ENCODE data around the gene GTF2IRD1.
"Not testable (repeated sequence)": the region's sequence is repeated elsewhere in the genome, so short reads cannot be mapped to it uniquely, and the experiment has no call there.

The GTF2IRD1 gene

GRCh38 chr7:74470504-74470903, 16.8 kb downstream of the GTF2IRD1 start:
- DNase-seq (ENCODE audit: low read depth, low spot score) = no peak

DNA sequence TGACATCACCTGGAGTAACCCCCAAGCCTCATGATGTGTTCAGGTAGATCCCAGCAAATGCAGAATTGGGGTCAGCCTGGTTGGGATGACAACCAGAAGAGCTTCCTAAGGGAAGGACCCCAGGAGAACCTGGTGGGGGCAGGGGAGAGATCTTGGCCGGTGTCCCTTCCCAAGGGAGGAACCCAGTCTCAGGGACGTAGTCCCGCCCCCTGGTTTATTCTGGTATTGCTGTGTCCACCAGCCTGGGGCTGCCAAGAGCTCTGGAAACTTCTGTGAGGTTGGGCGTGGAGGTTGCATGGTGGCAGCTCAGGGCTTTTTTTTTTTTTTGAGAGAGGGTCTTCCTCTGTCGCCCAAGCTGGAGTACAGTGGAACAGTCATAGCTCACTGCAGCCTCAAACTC, 19.4 kb downstream of the GTF2IRD1 start:
- no peak for DNase-seq (ENCODE audit: low read depth, low spot score)

GRCh38 chr7:74474271-74474865, 20.7 kb downstream of the GTF2IRD1 start:
- DNase-seq (ENCODE audit: low read depth, low spot score) = no peak

- no peak for DNase-seq (ENCODE audit: low read depth, low spot score)
Observed at GRCh38 chr7:74475243-74475986, 21.7 kb downstream of the GTF2IRD1 start.

- DNase-seq (ENCODE audit: low read depth, low spot score) = no peak
Observed at GRCh38 chr7:74475987-74476350, 22.3 kb downstream of the GTF2IRD1 start.

DNA sequence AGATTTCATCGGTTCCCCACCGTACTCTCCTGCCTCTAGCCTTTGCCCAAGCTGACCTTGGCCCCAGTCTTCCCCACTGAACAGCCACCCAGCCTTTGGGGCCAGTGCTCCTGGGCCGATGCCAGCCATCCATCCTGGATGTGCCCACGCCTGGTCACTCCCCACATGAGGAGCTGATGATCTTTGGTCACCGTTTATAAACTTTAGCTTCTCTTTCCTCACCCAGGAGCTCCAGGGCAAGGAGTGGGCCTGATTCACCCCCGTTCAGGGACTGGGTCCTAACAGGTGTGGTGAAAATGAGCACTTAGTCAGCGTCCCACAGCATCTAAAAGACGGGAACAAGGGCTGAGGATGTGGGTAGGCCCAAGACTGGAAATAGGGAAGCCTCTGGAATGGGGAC, 22.9 kb downstream of the GTF2IRD1 start:
- no peak for DNase-seq (ENCODE audit: low read depth, low spot score)

DNA sequence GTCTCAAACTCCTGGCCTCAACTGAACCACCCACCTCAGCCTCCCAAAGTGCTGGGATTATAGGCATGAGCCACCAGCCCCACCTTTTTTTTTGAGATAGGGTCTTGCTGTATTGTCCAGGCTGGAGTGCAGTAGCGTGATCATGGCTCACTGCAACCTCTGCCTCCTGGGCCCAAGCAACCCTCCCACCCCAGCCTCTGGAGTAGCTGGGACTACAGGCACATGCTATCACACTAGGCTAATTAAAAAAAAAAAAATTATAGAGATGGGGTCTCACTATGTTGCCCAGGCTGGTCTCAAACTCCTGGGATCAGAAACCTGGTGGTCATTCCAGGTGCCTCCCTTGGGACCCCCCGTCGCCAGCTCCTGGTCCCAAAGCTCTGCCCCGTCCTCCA, 25.0 kb downstream of the GTF2IRD1 start:
- no peak for DNase-seq (ENCODE audit: low read depth, low spot score)

- no peak for DNase-seq (ENCODE audit: low read depth, low spot score)
Observed at GRCh38 chr7:74479066-74479781, 25.5 kb downstream of the GTF2IRD1 start.

DNA sequence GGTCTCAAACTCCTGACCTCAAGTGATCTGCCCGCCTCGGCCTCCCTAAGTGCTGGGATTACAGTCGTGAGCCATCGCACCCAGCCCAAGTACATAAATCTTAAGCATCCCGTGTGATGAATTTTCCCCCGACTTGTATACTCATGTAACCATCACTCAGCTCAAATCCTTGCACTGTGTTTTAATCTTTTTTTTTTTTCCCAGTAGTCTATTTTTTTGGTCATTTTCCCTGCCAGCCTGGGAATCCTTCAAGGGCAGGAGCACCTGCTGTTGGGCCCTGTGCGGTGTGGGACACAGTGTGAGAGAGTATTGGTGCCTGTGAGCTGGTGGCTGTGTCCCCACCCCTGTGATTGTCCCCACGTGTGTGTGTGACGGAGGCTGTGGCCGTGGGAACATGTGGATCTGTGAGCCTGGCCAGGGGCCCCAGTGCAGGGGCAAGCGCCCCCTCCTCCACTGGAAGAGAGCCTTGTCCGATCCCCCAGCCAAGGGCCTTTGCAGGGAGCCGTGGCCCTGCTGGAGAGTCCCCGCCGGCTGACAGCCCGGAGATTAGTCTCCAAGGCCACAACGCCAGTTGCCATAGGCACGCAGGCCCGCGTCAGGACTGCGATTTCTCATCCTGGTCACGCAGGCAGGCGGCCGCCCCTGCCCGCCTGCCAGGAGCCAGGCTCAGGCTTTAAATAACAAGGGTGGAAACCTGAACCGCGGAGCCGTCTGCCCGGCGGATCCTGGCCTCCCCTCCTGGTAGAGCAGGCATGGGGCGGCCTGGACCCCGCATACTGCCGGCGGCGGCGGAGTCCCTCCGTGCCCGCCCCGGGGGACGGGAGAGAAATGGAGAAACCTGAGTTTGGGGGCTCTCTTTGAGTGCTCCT, 26.5 kb downstream of the GTF2IRD1 start:
- DNase-seq (ENCODE audit: low read depth, low spot score) = peak; percentile 46

DNA sequence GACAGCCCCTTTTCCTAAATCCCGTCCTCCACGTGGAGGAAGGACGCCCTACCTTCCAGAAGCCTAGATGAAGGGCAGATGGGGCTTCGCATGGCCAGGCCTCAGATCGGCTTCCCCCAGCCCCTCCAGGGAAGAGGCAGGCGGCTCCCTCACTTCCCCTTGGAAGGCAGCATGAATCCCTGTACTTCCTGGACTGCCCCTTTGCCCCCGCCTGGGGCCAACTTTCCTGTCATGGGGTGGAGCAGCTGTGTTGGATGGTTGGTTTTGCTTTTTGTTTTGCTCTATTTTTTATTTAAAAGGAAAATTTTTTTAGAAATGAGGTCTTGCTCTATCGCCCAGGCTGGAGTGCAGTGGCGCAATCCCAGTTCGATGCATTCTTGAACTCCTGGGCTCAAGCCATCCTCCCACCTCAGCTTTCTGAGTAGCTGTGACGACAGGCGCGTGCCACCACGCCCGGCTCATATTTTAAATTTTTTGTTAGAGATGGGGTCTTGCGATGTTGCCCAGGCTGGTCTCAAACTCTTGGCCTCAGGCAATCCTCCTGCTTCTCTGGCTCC, 27.2 kb downstream of the GTF2IRD1 start:
- DNase-seq (ENCODE audit: low read depth, low spot score) = no peak

DNA sequence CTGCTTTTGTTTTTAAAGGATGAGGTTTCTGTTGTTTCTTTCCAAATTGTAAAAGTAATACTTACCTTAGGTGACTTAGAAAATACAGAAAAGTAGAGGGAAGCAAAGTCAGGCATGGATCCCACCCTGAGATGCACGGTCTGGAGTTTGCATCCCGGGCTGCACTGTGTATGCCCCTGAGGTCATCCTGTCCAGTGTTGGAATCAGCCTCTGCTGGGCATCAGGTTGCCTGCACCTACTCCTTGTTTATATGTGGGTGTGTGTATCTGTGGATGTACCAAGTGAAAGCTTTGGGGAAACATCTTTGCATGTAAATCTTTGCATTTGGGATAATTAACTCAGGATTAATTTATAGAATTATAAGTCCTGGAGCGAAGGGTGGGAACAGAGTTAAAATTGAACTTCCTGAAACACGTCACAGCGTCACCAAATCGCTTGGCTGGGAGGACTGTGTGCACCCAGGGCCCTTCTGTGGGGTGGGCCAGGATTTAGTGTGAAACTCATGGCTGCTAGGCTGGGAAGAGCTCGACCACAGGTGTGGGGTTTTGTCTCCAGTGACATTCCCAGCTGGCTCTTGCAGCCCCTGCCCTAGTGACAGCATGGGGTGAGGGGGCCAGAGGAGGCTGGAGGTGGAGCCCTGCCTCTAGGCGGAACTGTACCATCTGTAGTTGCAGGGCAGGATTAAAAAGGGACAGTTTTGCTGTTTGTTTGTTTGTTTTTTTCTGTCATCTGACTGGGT, 27.9 kb downstream of the GTF2IRD1 start:
- no peak for DNase-seq (ENCODE audit: low read depth, low spot score)

DNA sequence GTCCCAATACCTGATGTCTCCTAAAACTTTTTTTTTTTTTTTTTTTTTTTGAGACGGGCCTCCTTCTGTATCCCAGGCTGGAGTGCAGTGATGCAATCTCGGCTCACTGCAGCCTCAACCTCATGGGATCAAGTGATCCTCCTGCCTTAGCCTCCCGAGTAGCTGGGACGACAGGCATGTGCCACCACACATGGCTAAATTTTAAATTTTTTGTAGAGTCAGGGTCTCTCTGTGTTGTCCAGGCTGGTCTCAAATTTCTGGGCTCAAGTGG, 28.4 kb downstream of the GTF2IRD1 start:
- DNase-seq (ENCODE audit: low read depth, low spot score) = no peak

GRCh38 chr7:74482629-74483401, 29.1 kb downstream of the GTF2IRD1 start:
- peak; percentile 26 for DNase-seq (ENCODE audit: low read depth, low spot score)

GRCh38 chr7:74483402-74484336, 30.0 kb downstream of the GTF2IRD1 start:
- no peak for DNase-seq (ENCODE audit: low read depth, low spot score)

DNA sequence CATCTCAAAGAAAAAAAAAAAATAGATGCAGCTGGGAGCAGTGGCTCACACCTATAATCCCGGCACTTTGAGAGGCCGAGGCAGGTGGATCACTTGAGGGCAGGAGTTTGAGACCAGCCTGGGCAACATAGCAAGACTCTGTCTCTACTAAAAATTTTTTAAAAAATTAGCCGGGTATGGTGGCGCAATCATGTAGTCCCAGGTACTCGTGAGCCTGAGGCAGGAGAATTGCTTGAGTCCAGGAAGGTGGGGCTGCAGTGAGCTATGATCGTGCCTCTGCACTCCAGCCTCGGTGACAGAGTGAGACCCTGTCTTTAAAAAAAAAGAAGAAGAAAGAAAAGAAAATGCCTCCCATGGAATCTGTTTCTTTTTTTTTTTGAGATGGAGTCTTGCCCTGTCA, 31.9 kb downstream of the GTF2IRD1 start:
- DNase-seq (ENCODE audit: low read depth, low spot score) = no peak

GRCh38 chr7:74488518-74489030, 34.9 kb downstream of the GTF2IRD1 start:
- DNase-seq (ENCODE audit: low read depth, low spot score) = not testable (repeated sequence)

DNA sequence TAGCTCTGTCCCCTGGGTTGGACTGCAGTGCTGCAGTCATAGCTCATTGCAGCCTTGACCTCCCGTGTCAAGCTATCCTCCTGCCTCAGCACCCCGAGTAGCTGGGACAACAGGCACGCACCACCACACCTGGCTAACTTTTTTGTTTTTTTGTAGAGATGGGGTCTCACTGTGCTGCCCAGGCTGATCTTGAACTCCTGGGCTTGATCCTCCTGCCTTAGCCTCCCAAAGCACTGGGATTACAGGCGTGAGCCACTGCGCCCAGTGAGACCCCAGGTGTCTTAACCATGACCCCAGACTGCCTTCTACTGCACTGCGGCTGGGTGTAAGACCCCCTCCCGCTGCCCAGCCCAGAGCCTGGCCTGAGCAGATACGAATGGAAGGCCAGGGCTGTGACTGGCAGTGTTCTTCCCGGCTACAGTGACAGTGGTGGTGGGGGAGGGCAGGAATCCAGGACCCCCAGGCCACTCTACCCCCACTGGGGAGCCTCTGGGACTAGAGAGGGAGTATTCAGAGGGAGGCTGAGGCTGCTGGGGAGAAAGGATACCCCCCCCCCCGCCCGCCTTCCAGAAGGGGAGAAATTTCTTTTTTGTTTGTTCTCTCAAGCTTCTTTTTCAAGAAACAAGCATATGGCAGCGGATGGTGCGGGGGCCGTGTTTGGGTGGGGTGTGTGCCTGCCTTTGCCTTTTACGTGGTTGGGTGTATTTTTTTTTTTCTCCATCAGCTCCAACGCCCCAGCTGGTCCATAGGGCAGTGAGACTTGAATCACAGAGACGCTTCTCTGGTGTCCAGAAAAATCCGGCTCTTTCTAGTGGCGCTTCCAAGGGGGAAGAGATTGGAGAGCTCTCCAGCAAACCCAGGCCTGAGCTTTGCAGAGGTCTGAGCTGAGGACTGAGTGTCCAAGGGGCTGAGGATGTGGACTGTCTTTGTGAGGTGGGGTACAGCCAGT, 36.6 kb downstream of the GTF2IRD1 start:
- DNase-seq (ENCODE audit: low read depth, low spot score) = no peak

GRCh38 chr7:74491490-74491889, 37.8 kb downstream of the GTF2IRD1 start:
- not testable (repeated sequence) for DNase-seq (ENCODE audit: low read depth, low spot score)
